ACC112 (cell line): Measurements from ENCODE around the gene C1orf226.

Source experiments
- H2AFZ ChIP-seq: fragments of 200-600 bp; sonication (generic); one replicate; pipeline ENCODE4 v1.6.0; 2017; ENCODE audit warnings: antibody characterized with exemption, low read length; ENCODE audit not compliant: unreplicated experiment
- H3K27ac ChIP-seq: fragments of 200-600 bp; sonication (generic); 2 replicates; pipeline ENCODE4 v1.5.1; 2014; ENCODE audit warnings: low read depth, mild to moderate bottlenecking, antibody characterized with exemption, low read length, moderate library complexity
- H3K27me3 ChIP-seq: fragments of 200-600 bp; sonication (generic); 2 replicates; pipeline ENCODE4 v1.6.1; 2014; ENCODE audit warnings: mild to moderate bottlenecking, antibody characterized with exemption, low read length, moderate library complexity, mixed read lengths; ENCODE audit not compliant: insufficient read depth
- H3K36me3 ChIP-seq: fragments of 200-600 bp; sonication (generic); 2 replicates; pipeline ENCODE4 v1.6.1; 2016; ENCODE audit warnings: mild to moderate bottlenecking, antibody characterized with exemption, low read length, moderate library complexity, mixed read lengths; ENCODE audit not compliant: insufficient read depth
- H3K4me1 ChIP-seq: fragments of 200-600 bp; sonication (generic); one replicate; pipeline ENCODE4 v1.6.1; 2016; ENCODE audit warnings: low read length, mixed read lengths; ENCODE audit not compliant: insufficient read depth, unreplicated experiment, control insufficient read depth
- H3K4me3 ChIP-seq: fragments of 200-600 bp; sonication (generic); 2 replicates; pipeline ENCODE4 v1.5.1; 2014; ENCODE audit warnings: mild to moderate bottlenecking, low read depth, low read length
- H3K79me2 ChIP-seq: fragments of 200-600 bp; sonication (generic); one replicate; pipeline ENCODE4 v1.6.0; 2016; ENCODE audit warnings: low read length; ENCODE audit not compliant: control insufficient read depth, unreplicated experiment, insufficient read depth

C1orf226 gene

DNA sequence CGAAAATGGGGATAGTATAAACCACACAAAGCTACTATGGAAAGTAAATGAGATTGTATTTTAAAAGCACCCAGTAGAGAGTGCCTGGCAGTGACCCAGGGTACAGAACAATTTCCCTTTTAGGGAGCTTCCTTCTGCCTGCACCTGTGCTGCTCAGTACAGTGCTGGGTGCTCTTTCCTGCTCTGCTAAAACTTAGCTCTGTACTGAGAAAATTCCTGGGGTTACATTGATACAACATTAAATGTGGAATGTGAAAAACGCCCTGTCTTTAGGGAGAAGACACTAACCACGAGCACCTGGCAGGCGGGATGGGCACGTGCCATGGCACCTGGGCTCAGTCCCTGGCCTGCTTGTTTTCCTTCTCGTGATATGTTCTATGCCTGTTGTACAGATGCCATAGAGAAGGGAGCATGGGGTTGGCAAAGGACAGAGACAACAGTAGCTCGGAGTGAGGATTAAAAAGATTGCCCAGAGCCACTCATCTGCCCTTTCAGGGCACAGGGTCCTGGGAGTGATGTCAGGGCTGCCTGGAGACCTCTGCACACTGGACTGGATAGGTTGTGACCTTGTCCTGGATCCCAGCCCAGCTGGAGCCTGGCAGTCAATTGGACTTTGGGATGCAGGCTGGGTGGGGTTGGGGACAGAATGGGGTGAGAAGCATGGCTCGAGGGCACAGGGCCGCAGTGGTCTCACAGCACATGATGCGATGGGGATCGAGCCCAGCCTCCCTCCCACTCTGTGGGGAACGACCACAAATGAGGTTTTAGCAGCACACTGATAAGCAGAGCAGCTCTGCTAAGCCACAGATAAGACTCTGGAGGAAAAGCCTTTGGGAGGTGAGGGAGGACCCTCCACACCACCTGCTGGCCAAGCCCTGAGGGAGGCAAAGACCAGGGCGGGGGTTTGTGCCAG, 9.1 kb upstream of the C1orf226 start:
- H3K36me3 ChIP-seq: no peaks in the 10 kb centered on the region
- no peaks in the 10 kb centered on the region for H3K79me2 ChIP-seq
- no peak overlapping the region for H3K27ac ChIP-seq
- H3K4me1 ChIP-seq: peaks cover 12% of the 10 kb centered on the region
- H3K27me3 ChIP-seq: no peaks in the 10 kb centered on the region
- H2AFZ ChIP-seq: no peak overlapping the region
- H3K4me3 ChIP-seq: no peak overlapping the region

DNA sequence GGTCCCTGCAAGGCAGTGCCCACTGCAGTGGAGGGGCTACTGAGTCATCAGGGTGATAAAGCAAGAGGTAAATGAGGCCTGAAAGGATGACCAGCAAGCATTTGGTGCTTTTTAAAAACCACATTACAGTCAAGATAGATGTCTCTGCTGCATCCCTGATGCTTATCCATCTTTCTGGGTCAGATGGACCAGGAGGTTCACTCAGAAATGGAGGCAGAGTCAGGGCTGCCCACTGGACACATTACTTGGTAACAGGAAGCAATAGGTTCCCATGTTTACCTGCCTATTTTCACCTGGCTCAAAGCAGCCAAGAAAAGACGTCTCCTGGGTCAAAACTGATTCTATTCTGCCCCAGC, 8.5 kb upstream of the C1orf226 start:
- peaks cover 12% of the 10 kb centered on the region for H3K4me1 ChIP-seq
- no peaks in the 10 kb centered on the region for H3K36me3 ChIP-seq
- H2AFZ ChIP-seq: no peak overlapping the region
- no peak overlapping the region for H3K4me3 ChIP-seq
- H3K27me3 ChIP-seq: no peaks in the 10 kb centered on the region
- H3K27ac ChIP-seq: no peak overlapping the region
- no peaks in the 10 kb centered on the region for H3K79me2 ChIP-seq

DNA sequence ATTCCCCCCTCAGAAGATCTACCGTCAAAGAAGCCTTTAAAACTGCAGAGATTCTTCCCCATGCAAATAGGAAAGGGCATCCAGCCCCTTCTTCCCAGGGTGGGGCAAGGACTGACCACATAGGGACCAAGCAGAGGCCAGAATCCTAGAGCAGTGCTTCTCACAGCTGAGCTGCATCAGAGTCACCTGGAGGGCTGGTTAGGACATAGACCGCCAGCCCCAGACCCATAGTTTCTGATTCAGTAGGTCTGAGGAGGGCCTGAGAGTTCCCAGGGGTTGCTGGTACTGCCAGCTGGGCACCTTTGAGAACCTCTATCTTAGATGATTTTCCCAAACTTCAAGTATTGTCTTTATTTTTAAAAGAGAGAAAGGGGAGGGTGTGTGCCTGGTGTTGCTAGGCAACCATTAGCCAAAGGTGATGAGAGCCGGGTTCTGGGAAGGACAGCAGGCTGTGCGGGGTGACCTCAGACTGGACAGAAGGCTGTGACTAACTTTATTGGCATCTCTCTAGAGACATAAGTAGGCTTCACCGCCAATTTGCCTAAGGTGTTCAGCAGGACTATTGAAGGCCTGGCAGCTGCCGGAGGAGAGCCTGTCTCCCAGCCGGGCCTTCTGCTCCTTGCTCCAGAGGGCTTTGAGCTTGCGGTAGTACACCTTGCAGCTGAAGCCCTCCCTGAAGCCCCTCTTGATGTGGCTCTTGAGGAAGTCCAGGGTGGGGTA, 7.8 kb upstream of the C1orf226 start:
- H3K79me2 ChIP-seq: no peaks in the 10 kb centered on the region
- H3K27ac ChIP-seq: no peak overlapping the region
- H3K4me3 ChIP-seq: no peak overlapping the region
- peaks cover 12% of the 10 kb centered on the region for H3K4me1 ChIP-seq
- no peaks in the 10 kb centered on the region for H3K27me3 ChIP-seq
- no peaks in the 10 kb centered on the region for H3K36me3 ChIP-seq
- no peak overlapping the region for H2AFZ ChIP-seq

DNA sequence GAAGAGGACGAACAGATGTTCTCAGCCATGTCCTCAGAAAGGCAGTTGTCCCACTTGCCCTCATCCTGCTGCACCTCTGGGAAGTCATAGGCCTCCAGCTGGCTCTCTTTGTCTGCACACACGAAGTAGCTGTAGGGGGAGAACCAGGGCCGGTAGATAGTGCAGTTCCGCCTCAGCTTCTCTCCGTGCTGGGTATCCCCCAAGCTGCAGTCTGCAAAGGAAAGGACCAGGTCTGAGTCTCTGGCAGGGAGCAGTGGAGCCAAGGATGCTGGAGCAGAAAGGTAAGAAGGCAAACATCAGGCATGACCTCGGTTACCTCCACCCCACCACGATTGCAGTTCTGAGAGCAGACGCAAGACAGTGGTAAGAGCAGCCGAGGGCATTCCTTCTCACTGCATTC, 7.1 kb upstream of the C1orf226 start:
- Histone ChIP-seq H3K4me1 (peaks cover 12% of the 10 kb centered on the region), H2AFZ (no peak overlapping the region), H3K4me3 (no peak overlapping the region), H3K27ac (no peak overlapping the region), H3K27me3 (no peaks in the 10 kb centered on the region), H3K36me3 (no peaks in the 10 kb centered on the region), H3K79me2 (no peaks in the 10 kb centered on the region)

DNA sequence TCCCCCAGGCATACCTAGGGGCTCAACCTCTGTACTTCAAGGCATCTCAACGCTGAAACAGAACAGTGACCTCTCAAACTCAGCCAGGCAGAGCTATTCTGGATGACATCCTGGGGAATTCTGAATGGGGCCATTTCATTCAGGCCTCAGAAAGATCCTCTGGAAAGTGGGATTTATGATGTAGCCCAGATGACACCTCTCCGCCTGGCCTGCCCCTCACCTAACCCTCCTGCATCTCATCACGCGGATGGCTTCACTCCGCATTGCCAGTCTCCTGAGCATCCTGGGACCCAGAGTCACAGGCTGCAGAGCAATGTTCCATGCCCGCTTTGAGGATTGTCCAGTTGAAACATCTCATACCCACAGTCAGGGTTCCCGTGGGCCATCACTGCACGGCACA, 6.1 kb upstream of the C1orf226 start:
- H3K27me3 ChIP-seq: no peaks in the 10 kb centered on the region
- H2AFZ ChIP-seq: no peak overlapping the region
- peaks cover 12% of the 10 kb centered on the region for H3K4me1 ChIP-seq
- H3K36me3 ChIP-seq: no peaks in the 10 kb centered on the region
- no peak overlapping the region for H3K4me3 ChIP-seq
- H3K27ac ChIP-seq: no peak overlapping the region
- no peaks in the 10 kb centered on the region for H3K79me2 ChIP-seq

DNA sequence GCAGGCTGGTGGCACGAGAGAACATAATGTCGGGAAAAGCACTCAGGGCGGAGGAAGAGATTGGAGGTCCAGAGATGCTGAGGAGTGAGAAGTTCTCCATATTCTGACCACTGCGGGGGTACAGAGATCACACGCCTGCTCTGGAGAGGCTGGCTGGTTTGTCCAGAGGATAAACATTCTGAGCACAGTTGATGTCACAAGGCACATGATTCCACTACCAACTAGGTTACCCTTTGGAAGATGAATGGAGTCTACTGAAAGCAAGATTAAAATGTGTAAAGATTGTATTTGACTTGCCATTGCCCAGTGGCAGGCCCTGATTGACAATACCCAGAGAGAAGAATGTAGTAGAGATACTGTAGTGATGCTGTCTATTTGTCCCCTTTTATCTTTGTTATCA, 4.8 kb upstream of the C1orf226 start, which contains the start of gene SPATA46:
Gene SPATA46 (minus strand): TSS at position 164 of the 400 bp plus-strand sequence. CDS start 64 bp downstream, at position 100.
- H3K79me2 ChIP-seq: no peaks in the 10 kb centered on the region
- no peak within 1 kb of the TSS for H3K27ac ChIP-seq
- no peak within 1 kb of the TSS for H3K4me3 ChIP-seq
- H2AFZ ChIP-seq: no peak within 1 kb of the TSS
- no peaks in the 10 kb centered on the region for H3K27me3 ChIP-seq
- no peaks in the 10 kb centered on the region for H3K36me3 ChIP-seq
- peaks cover 19% of the 10 kb centered on the region for H3K4me1 ChIP-seq

DNA sequence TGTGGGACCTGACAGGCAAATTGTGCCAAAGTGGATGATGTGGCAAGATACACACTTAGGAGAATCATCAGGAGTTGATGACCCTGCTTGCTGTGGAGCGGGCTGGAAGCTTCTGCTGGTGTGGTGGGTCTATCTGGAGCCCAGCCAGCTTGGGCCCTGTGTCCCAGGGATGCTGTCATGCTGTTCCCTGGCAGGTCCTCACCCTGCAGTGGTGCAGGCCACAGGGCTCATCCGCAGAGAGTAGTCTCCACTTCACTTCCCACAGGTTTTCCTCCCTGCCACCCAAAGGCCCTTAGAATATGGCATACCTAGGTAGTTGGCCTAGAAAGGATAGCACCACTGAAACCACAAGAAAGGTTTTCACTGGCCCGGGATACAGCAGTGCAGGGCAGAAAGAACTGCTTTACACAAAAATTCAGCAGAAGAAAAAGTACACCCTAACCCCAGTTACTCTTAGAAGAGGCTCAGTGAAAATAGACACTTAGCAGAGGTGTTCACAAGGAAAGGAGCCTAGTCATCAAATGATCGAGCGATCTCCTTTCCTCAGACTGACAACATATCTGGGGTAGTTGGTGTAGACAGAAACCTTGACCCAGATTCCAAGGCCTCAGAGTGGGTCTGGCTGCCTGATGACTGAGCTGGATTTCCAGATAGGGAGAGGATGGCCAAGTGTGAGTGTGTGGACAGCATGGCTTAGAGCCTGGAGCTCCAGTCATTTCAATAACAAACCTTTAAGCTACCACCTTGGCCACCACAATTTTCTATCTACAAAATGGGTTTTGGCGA, 1.3 kb upstream of the C1orf226 start:
- H3K79me2 ChIP-seq: no peaks in the 10 kb centered on the region
- no peak overlapping the region for H3K4me3 ChIP-seq
- H3K27ac ChIP-seq: no peak overlapping the region
- no peaks in the 10 kb centered on the region for H3K27me3 ChIP-seq
- H3K4me1 ChIP-seq: peaks cover 12% of the 10 kb centered on the region
- H2AFZ ChIP-seq: no peak overlapping the region
- H3K36me3 ChIP-seq: no peaks in the 10 kb centered on the region

DNA sequence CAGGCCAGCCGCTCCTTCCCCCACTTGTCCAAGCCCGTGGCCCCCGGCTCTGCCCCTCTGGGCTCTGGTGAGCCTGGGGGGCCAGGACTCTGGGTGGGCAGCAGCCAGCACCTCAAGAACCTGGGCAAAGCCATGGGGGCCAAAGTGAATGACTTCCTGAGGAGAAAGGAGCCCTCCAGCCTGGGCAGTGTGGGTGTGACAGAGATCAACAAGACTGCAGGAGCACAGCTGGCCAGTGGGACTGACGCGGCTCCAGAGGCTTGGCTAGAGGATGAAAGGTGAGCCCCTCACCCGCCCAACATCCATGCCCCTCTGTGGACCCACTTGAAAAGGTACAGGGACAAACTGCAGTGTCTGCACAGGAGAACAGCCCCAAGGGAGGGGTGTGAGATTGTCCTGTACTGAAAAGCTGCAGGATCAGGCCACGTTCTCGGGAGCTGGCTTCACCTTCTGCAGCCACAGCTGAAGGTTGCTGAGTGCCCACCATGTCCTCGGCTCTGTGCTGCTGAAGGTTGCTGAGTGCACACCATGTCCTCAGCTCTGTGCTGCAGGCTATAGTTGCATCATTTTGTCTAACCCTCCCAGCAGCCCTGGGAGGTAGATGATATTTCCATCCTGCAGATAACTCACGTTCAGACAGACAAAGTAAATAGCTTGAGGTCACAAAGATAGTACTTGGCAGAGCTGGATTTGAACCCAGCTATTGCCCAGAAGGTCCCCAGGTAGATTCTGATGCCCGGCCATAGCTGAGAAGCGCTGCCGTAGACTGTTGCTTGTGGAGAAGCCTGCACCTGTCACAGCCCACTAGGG, 618 bp downstream of the C1orf226 start:
- H2AFZ ChIP-seq: no peak overlapping the region
- H3K79me2 ChIP-seq: no peaks in the 10 kb centered on the region
- no peak overlapping the region for H3K27ac ChIP-seq
- no peaks in the 10 kb centered on the region for H3K36me3 ChIP-seq
- H3K4me1 ChIP-seq: peaks cover 12% of the 10 kb centered on the region
- no peaks in the 10 kb centered on the region for H3K27me3 ChIP-seq
- H3K4me3 ChIP-seq: no peak overlapping the region

DNA sequence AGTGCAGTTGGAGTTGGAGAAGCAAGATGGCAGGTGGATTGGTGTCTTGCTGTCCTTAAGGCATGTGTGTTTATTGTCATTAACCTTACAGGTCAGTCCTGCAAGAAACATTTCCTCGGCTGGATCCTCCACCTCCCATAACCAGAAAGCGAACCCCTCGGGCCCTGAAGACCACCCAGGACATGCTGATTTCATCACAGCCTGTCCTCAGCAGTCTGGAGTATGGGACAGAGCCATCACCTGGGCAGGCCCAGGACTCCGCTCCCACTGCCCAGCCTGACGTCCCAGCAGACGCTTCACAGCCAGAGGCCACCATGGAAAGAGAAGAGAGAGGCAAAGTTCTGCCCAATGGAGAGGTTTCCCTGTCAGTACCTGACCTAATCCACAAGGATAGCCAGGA, 1.6 kb downstream of the C1orf226 start:
- Histone ChIP-seq H3K4me3 (no peak overlapping the region), H2AFZ (no peak overlapping the region), H3K36me3 (no peaks in the 10 kb centered on the region), H3K27me3 (no peaks in the 10 kb centered on the region), H3K79me2 (no peaks in the 10 kb centered on the region), H3K27ac (no peak overlapping the region), H3K4me1 (peaks cover 12% of the 10 kb centered on the region)

DNA sequence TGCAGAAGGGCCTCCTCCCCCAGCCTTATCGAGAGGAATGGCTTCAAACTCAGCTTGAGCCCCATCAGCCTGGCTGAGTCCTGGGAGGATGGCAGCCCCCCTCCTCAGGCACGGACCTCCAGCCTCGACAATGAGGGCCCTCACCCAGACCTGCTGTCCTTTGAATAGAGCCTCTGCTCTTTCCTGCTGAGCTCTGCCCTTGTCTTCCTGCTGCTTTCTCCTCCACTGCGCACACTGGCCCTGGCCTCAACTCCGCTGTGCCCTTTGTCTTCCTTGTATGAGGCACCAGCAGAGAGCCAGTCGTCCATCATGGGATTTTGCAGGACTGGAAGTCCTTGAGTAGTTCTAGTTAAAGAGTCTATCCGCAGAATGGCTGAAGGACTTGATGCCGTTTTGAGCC, 2.0 kb downstream of the C1orf226 start:
- Histone ChIP-seq H3K27me3 (no peaks in the 10 kb centered on the region), H3K4me3 (no peak overlapping the region), H3K27ac (no peak overlapping the region), H3K79me2 (no peaks in the 10 kb centered on the region), H3K36me3 (no peaks in the 10 kb centered on the region), H2AFZ (no peak overlapping the region), H3K4me1 (peaks cover 12% of the 10 kb centered on the region)
